CD4-positive, alpha-beta T cell (primary cell): ENCODE measurements around the gene WDR91. TPM values are rescaled to one million over a fixed set of nuclear protein-coding genes. Genes with fewer than 3 reads are reported as not detected.

ENCODE experiments used
- ATAC-seq: fragments of 200-7000 bp; cut with Tn5 transposase; one replicate; pipeline ENCODE4 v1.10.0; 2022; ENCODE audit warnings: mild to moderate bottlenecking; ENCODE audit not compliant: poor library complexity
- CTCF ChIA-PET: fragments of 350-600 bp; sonication (Branson Sonifier 250); formaldehyde crosslinking; loops from one replicate; lab custom pipeline; 2021; ENCODE audit warnings: antibody characterized with exemption, inconsistent platforms; lab: Charles Lee
- POLR2A ChIA-PET: fragments of 350-600 bp; sonication (Branson Sonifier 250); formaldehyde crosslinking; loops from one replicate; lab custom pipeline; 2021; ENCODE audit warnings: antibody characterized with exemption, inconsistent platforms; lab: Charles Lee
- DNase-seq, 14 experiments: peaks; one replicate each; pipeline ENCODE4 v3.0.0-alpha.2; 2013 to 2020; ENCODE audit warnings: mixed read lengths in 2 of 14
- H3K27ac ChIP-seq, 2 donors: one replicate each; pipeline versions ENCODE4 v1.5.1 to v1.7.0; 2013; ENCODE audit warnings: low read length in 2 of 2, low read depth in 1 of 2, mild to moderate bottlenecking in 1 of 2
- H3K27me3 ChIP-seq, 2 experiments: 1 replicate in 1 of 2; 2 replicates in 1 of 2; pipeline versions ENCODE4 v1.6.1 to v1.7.0; 2013; ENCODE audit warnings: low read length in 2 of 2, control low read depth in 1 of 2, mild to moderate bottlenecking in 1 of 2, moderate library complexity in 1 of 2; ENCODE audit not compliant: insufficient read depth in 2 of 2, control insufficient read depth in 1 of 2
- H3K36me3 ChIP-seq: one replicate; pipeline ENCODE4 v1.6.1; 2013; ENCODE audit warnings: low read length, control low read depth; ENCODE audit not compliant: insufficient read depth
- H3K4me1 ChIP-seq: one replicate; pipeline ENCODE4 v1.6.1; 2013; ENCODE audit warnings: low read length, control low read depth; ENCODE audit not compliant: insufficient read depth
- H3K4me3 ChIP-seq: one replicate; pipeline ENCODE4 v1.5.1; 2013; ENCODE audit warnings: mild to moderate bottlenecking, low read length, moderate library complexity
- H3K9me3 ChIP-seq, 2 experiments: 1 replicate in 1 of 2; 2 replicates in 1 of 2; pipeline versions ENCODE4 v1.6.1 to v1.7.0; 2013; ENCODE audit warnings: low read length in 2 of 2, mild to moderate bottlenecking in 2 of 2, control low read depth in 1 of 2, moderate library complexity in 1 of 2; ENCODE audit not compliant: control insufficient read depth in 1 of 2, insufficient read depth in 1 of 2
- H3K27ac Mint-ChIP-seq: one replicate; pipeline ENCODE4 v1.8.0; 2020; ENCODE audit warnings: mixed read lengths
- H3K27me3 Mint-ChIP-seq: one replicate; pipeline ENCODE4 v1.8.0; 2021; ENCODE audit warnings: mixed read lengths
- H3K36me3 Mint-ChIP-seq: one replicate; pipeline ENCODE4 v1.8.0; 2021; ENCODE audit warnings: low read depth, mixed read lengths
- H3K4me1 Mint-ChIP-seq: one replicate; pipeline ENCODE4 v1.8.0; 2021; ENCODE audit warnings: low read depth, mixed read lengths
- H3K4me3 Mint-ChIP-seq: one replicate; pipeline ENCODE4 v1.8.0; 2020; ENCODE audit warnings: mild to moderate bottlenecking, mixed read lengths
- H3K9me3 Mint-ChIP-seq: one replicate; pipeline ENCODE4 v1.8.0; 2020; ENCODE audit warnings: mixed read lengths
- intact Hi-C, 2 experiments: fragments of 100-400 bp; cut with DNase I in 1 of 2; cut with micrococcal nuclease in 1 of 2; formaldehyde crosslinking; loops; one replicate each; pipeline versions ENCODE4 v1.15.1 to v1.9.0; 2023 to 2025; cut with DNase I, micrococcal nuclease
- total RNA-seq, 174 experiments: library from RNA in 2 of 174; stranded (reverse) in 2 of 174; gene quantifications; one replicate each; pipeline ENCODE4 v1.2.3 and lab custom pipeline; 2021 to 2026
- TF ChIP-seq, protein P1 (sequence below): fragments of 200-600 bp; IDR thresholded peaks from one replicate; pipeline ENCODE4 v1.8.0; 2022; ENCODE audit warnings: antibody characterized with exemption, mild to moderate bottlenecking

The WDR91 gene
- total RNA-seq, 2 experiments from 2014 or later = 39.9 to 41.7 TPM

DNA sequence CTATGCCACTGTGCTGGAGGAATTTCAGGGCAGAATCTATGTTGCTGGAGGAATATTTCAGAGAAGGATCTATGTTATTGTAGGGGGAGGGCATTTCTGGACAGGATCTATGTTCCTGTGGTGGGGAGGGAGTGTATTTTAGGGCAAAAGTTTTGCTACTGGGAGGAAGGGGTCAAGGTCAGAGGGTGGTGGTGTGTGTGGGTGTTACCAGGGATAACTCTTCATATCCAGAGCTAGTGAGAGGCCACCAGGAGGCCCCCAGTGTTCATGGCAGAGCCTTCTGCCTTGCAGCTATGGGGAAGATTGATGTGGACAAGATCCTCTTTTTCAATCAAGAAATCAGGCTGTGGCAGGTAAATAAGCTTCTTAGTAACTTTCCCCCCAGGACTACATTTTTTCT lies 20.4 kb upstream of the WDR91 start:
- Histone ChIP-seq H3K36me3 (no peaks in the 10 kb centered on the region), H3K27me3 (no peaks in the 10 kb centered on the region), H3K4me1 (no peaks in the 10 kb centered on the region), H3K4me3 (no peak overlapping the region), H3K9me3 (peaks cover 0 to 5% of the 10 kb centered on the region in 2 experiments), H3K27ac (no peak overlapping the region)
- TF ChIP-seq, protein P1, sequence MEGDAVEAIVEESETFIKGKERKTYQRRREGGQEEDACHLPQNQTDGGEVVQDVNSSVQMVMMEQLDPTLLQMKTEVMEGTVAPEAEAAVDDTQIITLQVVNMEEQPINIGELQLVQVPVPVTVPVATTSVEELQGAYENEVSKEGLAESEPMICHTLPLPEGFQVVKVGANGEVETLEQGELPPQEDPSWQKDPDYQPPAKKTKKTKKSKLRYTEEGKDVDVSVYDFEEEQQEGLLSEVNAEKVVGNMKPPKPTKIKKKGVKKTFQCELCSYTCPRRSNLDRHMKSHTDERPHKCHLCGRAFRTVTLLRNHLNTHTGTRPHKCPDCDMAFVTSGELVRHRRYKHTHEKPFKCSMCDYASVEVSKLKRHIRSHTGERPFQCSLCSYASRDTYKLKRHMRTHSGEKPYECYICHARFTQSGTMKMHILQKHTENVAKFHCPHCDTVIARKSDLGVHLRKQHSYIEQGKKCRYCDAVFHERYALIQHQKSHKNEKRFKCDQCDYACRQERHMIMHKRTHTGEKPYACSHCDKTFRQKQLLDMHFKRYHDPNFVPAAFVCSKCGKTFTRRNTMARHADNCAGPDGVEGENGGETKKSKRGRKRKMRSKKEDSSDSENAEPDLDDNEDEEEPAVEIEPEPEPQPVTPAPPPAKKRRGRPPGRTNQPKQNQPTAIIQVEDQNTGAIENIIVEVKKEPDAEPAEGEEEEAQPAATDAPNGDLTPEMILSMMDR = no peak
- H3K9me3 Mint-ChIP-seq = no peaks in the 10 kb centered on the region
- H3K36me3 Mint-ChIP-seq = no peaks in the 10 kb centered on the region
- no peak for DNase-seq
- POLR2A ChIA-PET = no interaction called here
- H3K27me3 Mint-ChIP-seq = no peaks in the 10 kb centered on the region
- no peak for ATAC-seq
- H3K4me3 Mint-ChIP-seq = no peak overlapping the region
- intact Hi-C loops = no loop called here
- H3K27ac Mint-ChIP-seq = no peak overlapping the region
- CTCF ChIA-PET = no interaction called here
- H3K4me1 Mint-ChIP-seq = no peaks in the 10 kb centered on the region

DNA sequence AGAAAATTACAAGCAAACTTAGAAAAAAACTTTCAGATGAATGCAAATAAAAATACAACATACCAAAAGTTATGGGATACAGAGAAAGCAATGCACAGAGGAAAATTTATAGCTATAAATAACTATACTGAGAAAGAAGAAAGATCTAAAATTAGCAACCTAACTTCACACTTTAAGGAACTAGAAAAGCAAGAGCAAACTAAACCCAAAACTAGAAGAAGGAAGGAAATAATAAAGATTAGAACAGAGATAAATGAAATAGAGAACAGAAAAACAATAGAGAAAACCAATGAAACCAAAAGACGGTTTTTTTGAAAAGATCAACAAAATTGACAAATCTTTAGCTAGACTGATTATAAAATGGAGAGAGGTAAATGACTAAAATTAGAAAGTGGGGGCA lies 12.7 kb upstream of the WDR91 start:
- no peak overlapping the region for H3K27ac Mint-ChIP-seq
- Histone ChIP-seq H3K36me3 (no peaks in the 10 kb centered on the region), H3K4me3 (no peak overlapping the region), H3K27ac (no peak overlapping the region), H3K9me3 (no peaks in the 10 kb centered on the region), H3K4me1 (no peaks in the 10 kb centered on the region), H3K27me3 (no peaks in the 10 kb centered on the region)
- H3K4me3 Mint-ChIP-seq = no peak overlapping the region
- POLR2A ChIA-PET = interaction anchor here (1.2 kb wide), 1 partner anchor 13 kb away, joined by 4 read pairs; no protein-coding TSS in a partner anchor
- CTCF ChIA-PET = interaction anchor here (1.3 kb wide), 1 partner anchor 577 kb away, joined by 3 read pairs; the partner anchor contains the start of gene BPGM
- no peak for DNase-seq
- intact Hi-C loops = no loop called here
- H3K9me3 Mint-ChIP-seq = no peaks in the 10 kb centered on the region
- no peaks in the 10 kb centered on the region for H3K36me3 Mint-ChIP-seq
- H3K4me1 Mint-ChIP-seq = peaks cover 10% of the 10 kb centered on the region
- TF ChIP-seq, protein P1 = no peak
- no peaks in the 10 kb centered on the region for H3K27me3 Mint-ChIP-seq
- ATAC-seq = no peak

- ChIA-PET CTCF (no interaction called here), POLR2A (interaction anchor here (0.9 kb wide), 1 partner anchor 70 kb away, joined by 4 read pairs; the partner anchor contains the start of gene TMEM140)
- Mint-ChIP-seq H3K4me3 (no peak overlapping the region), H3K9me3 (no peaks in the 10 kb centered on the region), H3K36me3 (no peaks in the 10 kb centered on the region), H3K4me1 (no peaks in the 10 kb centered on the region), H3K27me3 (no peaks in the 10 kb centered on the region), H3K27ac (no peak overlapping the region)
- H3K9me3 ChIP-seq = no peaks in the 10 kb centered on the region
- no peak for ATAC-seq
- no peaks in the 10 kb centered on the region for H3K4me1 ChIP-seq
- no peak for DNase-seq
- intact Hi-C loops = no loop called here
- H3K27ac ChIP-seq = no peak overlapping the region
- TF ChIP-seq, protein P1 = no peak
- no peak overlapping the region for H3K4me3 ChIP-seq
- H3K36me3 ChIP-seq = no peaks in the 10 kb centered on the region
- no peaks in the 10 kb centered on the region for H3K27me3 ChIP-seq
These were observed 6.6 kb upstream of the WDR91 start for GRCh38 chr7:135217645-135218509.
